CD4-positive, alpha-beta T cell treated with Interleukin-15 for 1 hour (primary cell): ENCODE results near the gene AKAP8L.
"Not testable (repeated sequence)": the region's sequence is repeated elsewhere in the genome, so short reads cannot be mapped to it uniquely, and the experiment has no call there.

Source experiments
- DNase-seq: peaks from one replicate; pipeline ENCODE4 v3.0.0-alpha.2; 2020

The AKAP8L gene

DNA sequence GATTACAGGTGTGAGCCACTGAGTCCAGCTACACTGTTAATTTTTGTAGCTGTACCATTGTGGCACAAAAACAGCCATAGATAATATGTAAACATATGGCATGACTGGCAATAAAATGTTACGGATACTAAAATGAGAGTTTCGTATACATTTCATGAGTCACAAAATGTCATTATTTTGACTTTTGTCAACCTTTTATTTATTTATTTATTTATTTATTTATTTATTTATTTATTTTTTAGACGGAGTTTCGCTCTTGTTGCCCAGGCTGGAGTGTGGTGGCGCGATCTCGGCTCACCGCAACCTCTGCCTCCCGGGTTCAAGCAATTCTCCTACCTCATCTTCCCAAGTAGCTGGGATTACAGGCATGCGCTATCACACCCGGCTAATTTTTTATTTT, 77.5 kb downstream of the AKAP8L start:
- not testable (repeated sequence) for DNase-seq

- DNase-seq = no peak
These were observed 78.7 kb downstream of the AKAP8L start for GRCh38 chr19:15340086-15340485.

GRCh38 chr19:15337202-15337601, 81.6 kb downstream of the AKAP8L start:
- no peak for DNase-seq

- DNase-seq = not testable (repeated sequence)
These were observed 82.8 kb downstream of the AKAP8L start for GRCh38 chr19:15335992-15336391.

GRCh38 chr19:15332311-15332996, 86.3 kb downstream of the AKAP8L start, which contains the start of gene BRD4:
TSS of gene BRD4 (minus strand) at chr19:15332539. CDS start at chr19:15273099, 59,440 bp downstream.
- DNase-seq = peak; percentile 74

DNA sequence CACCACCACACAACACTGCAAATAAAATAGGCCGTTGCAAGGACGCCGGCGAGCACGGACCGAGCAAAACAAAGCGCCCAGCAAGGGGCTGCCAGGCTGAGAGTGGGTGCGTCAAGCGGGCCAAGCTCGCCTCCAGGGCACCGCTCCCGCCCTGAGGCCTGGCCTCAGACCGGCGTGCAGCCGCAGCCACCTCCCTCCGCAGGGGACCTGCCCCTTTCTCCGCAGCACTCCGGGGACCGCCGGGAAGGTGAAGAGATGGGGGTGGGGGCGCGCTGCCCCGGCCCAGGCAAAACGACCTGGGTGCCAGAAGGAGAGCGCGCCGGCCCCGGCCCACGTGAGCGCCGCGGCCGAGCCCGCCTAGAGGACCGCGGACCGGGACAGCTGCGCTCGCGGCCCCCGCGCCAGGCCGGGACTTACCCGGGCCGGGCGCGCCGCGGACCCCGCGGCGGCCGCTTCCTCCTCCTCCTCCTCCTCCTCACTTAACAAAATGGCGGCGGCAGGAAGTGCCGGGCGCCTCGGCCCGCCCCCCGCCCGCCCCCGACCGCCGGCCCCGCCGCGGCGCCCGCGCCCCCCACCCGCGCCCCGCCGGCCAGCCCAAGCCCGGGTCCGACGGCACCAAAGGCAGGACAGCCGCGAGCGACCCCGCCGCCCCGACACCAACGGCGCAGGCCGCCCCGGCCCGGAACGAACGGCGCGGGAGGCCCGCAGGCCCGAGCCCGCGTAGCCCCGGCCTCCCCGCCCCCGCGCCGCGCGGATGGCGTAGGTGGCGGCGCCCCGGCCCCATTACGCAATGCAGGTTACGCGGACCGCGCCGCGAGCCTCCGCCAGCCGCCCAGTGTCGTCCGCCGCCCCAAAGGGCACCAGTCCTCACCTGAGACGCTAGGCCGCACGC, 87.1 kb downstream of the AKAP8L start:
- peak; percentile 62 for DNase-seq

GRCh38 chr19:15330801-15331418, 87.9 kb downstream of the AKAP8L start:
- peak; percentile 48 for DNase-seq
